ENCODE results near the gene ZSWIM9. TPM values are rescaled to one million over a fixed set of nuclear protein-coding genes. Genes with fewer than 3 reads are reported as not detected.
"Not testable (repeated sequence)": the region's sequence is repeated elsewhere in the genome, so short reads cannot be mapped to it uniquely, and the experiment has no call there.

Gene ZSWIM9
- total RNA-seq, 1 donor from 2014 or later = 2.0 TPM

DNA sequence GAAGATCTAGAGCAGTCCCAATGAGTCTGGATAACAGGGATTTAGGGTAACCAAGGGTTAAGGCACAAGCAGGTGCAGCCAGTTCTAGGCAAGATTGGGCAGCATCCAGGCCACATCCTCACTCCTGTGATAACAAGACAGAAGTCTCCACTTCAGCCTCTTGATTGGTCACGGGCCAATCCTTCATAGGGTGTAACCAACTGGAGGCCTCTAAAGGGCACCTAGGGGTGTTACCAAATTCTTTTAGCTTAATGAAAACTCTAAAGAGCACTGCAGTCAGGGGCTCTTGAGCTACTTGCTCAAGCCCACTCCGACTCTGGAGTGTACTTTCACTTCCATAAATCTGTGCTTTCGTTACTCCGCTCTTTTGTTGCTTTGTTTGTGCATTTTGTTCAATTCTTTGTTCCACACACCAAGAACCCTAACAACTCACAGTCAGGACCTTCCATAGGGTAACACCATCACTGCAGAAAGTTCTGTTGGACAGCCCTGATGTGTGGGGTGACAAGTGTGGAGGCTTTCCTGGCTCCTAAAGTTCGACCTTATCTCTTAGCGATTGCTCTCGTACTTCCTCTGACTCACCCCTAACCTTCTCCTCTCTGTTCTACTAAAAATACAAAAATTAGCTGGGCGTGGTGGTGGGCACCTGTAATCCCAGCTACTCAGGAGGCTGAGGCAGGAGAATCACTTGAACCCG, 36.1 kb downstream of the ZSWIM9 start:
- DNase-seq (ENCODE audit: low spot score in 2 of 2) = no peak

DNA sequence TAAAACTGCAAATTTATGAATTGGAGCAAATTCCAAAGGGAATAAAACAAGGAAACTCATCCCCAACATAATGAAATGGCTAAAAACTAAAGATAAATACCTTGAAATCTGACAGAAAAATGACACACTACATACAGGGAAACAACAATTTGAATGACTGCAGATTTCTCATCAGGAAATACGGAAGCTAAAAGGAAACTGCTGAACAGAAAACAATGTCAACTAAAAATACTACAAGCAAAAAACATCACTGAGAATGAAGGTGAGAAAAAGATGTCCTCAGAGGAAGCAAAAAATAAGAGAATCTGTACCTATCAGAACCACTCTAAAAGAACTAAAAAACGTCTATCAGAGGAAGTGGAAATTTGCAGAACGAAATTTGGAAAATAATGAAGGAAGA, 39.5 kb downstream of the ZSWIM9 start:
- DNase-seq (ENCODE audit: low spot score in 2 of 2) = no peak
- FAIRE-seq = no peak

More for the DNA sequence above, 36.1 kb downstream of the ZSWIM9 start:
- FAIRE-seq = no peak

DNA sequence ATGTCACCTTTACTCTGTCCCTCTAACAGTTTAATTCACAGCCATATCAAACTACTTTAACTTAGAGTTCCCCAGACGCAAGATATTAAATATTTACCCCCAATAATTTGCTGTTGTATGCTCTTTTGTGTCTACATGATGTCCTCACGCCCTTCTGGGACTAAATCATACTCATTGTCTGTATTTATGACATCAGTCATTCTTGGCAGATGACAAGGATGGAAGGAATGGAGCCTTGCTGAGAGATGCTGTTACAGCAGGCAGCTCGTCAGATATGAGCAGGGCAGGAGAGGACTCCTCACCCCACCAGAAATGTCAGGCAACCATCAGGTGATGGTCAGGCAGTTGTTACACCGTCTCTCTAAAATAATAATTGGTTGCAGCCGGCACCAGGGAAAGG, 43.5 kb downstream of the ZSWIM9 start:
- FAIRE-seq (no peak), DNase-seq (ENCODE audit: low spot score in 2 of 2) (no peak)

DNA sequence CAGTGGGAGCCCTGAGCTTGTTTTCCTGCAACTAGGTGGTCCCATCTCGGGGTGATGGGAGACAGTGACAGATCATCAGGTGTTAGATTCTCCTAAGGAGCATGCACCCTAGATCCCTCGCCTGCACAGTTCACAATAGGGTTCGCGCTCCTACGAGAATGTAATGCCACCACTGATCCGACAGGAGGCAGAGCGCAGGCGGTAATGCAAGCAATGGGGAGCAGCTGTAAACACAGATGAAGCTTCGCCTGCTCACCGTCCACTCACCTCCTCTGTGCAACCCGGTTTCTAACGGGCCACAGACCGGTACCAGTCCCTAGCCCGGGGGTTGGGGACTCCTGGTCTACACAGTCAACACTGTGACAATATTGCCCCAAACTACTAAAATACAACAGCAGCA, 46.5 kb downstream of the ZSWIM9 start:
- DNase-seq (ENCODE audit: low spot score in 2 of 2) (no peak), FAIRE-seq (no peak)

DNA sequence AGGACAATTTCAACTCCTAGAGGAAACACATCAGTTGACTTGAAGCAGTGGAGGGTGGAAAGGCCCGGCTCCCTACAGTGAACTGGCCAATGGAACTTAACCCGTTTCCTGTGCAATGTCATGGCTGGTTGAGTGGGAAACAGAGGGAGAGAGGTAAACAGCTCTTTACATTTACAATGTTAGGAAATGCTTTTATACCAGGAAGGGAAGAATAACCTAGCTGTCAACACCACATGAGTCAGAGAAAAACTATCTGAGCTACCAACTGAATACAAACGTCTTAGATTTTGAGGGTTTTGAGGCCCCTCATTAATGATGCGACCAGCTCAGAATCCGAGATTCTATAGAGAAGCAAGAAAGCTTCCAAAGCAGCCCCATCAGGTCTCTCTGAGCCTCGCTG, 48.5 kb downstream of the ZSWIM9 start:
- FAIRE-seq = no peak
- no peak for DNase-seq (ENCODE audit: low spot score in 2 of 2)

DNA sequence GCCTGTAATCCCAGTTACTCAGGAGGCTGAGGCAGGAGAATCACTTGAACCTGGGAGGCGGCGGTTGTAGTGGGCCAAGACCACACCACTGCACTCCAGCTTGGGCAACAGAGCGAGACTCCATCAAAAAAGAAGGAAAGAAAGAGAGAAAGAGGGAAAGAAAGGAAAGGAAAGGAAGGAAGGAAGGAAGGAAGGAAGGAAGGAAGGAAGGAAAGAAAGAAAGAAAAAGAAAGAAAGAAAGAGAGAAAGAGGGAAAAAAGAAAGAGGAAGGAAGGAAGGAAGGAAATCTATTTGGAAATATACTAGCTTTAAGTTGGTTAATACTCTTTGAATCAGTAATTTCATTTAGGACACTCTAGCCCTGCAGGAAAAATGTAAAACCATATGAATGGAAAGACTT, 50.3 kb downstream of the ZSWIM9 start:
- FAIRE-seq; DNase-seq (ENCODE audit: low spot score in 2 of 2): not testable (repeated sequence)

DNA sequence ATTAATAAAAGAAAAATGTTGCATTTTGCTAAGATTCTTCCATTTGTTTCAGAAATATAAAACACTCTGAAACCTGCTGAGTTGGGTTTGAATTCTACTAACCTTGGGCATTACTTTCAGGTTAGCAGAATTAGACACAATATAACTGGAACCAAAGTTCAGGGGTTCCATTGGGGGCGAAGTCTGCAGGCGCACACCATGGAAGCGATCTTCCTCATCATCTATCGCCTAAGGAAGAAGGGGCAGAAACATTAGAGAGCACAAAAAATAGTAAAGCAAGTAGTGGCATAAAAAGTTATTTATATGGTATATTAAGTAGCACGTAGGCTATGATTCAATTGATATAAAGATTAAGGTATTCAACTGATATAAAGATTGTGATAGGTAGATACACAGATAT, 51.1 kb downstream of the ZSWIM9 start:
- no peak for FAIRE-seq
- DNase-seq (ENCODE audit: low spot score in 2 of 2) = no peak

DNA sequence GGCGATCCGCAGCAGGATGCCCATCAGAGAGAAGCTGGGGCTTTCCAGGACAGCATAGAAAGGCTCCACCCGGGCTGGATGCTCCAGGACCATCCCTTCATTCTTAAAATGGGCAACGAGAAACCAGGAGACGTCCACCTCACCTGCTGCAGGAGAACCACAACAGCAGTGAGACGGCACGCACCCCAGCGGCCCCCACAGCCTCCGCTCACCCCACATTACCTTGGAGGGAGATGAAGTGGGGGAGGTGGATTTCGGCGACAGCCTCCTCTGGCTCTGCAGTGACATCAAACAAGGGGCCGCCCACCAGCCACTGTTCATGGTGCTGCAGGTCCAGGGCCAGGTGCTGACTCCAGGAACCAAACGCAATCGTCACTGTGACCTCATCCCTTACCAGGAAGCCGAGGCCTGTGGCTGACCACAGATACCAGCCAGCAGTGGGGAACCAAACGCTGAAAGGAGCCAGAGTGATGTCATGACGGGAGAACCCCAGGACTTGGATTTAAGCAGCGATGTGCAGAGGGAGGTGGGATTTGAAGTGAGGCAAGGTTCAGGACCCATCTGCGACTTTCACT, 60.2 kb downstream of the ZSWIM9 start:
- no peak for DNase-seq (ENCODE audit: low spot score in 2 of 2)
- FAIRE-seq = no peak

DNA sequence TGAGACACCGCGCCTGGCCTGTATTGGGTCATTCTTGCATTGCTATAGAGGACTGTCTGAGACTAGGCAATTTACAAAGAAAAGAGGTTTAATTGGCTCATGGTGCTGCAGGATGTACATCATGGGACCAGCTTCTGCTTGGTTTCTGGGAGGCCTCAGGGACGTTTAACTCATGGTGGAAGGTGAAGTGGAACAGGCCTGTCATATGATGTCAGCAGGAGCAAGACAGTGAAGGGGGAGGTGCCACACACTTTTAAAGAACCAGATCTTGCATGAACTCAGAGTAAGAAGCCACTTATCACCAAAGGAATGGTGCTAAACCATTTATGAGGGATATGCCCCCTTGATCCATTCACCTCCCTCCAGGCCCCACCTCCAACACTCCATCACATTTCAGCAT, 66.6 kb downstream of the ZSWIM9 start:
- no peak for DNase-seq (ENCODE audit: low spot score in 2 of 2)
- no peak for FAIRE-seq

DNA sequence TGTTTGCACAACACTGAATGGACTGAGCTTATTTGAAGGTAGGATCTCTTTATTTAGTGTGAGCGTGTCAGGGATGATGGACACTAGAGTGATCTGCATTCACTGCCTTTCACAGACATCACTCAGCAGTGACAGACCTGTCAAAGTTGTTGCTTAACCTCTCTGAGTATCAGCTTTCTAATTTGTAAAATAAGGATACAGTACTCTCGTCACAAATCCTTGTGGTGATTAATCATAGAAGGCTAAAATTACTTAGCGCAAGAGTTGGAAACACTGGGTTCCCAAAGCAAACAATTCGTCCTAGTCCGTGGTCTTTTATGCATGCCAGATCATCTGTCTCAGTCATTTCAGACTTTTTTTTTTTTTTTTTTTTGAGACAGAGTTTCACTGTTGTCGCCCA, 68.6 kb downstream of the ZSWIM9 start:
- DNase-seq (ENCODE audit: low spot score in 2 of 2) = no peak
- FAIRE-seq = no peak

DNA sequence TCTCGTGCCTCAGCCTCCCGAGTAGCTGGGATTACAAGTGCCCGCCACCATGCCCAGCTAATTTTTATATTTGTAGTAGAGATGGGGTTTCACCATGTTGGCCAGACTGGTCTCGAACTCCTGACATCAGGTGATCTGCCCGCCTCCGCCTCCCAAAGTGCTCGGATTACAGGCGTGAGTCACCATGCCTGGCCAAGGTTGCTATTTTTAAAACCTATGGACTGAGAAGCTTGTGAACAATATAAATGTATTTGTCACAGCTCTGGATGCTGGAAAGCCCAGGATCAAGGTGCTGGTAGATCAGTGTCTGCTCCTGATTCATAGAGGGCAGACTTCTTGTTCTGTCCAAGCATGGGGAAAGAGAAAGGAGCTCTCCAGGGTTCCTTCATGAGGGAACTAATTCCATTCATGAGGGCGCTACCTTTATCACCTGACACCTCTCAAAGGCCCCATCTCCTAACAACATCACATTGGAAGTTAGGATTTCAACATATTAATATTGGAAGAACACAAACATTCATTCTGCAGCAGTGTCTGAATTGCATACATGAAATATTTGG, 69.2 kb downstream of the ZSWIM9 start:
- no peak for DNase-seq (ENCODE audit: low spot score in 2 of 2)
- FAIRE-seq = no peak

DNA sequence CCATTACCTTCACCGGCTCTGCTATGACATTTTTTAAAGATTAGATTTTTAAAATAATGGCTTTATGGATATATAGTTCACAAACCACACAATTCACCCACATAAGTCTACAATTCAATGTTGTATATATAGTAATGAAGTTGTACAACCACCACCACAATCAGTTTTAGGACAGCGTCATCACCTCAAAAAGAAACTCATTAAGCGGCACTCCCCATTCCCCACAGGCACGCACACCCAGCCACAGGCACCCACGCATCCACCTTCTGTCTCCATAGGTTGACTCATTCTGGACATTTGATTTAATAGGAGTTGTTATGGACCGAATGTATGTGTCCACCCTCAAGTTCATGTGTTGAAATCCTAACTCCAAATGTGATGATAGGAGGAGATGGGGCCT, 71.3 kb downstream of the ZSWIM9 start:
- DNase-seq (ENCODE audit: low spot score in 2 of 2); FAIRE-seq: not testable (repeated sequence)

DNA sequence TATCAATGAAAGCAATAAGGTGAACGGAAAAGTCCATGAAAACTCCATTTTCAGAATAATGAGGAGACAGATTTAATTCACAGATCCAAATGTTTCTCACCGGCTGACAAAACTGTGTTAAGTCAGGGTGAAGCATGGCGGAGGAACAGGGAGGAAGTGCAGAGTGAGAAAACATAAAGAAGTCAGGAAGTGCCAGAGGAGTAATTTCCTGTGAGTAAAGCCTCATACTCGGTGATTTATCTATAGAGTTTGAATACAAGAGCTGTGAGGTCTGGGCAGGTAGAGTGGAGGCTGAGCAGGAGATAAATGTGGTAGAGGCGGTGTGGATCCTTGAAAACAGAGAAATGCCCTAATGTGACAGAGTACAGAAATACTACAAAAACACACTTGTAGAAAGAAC, 73.8 kb downstream of the ZSWIM9 start:
- DNase-seq (ENCODE audit: low spot score in 2 of 2) (no peak), FAIRE-seq (no peak)

DNA sequence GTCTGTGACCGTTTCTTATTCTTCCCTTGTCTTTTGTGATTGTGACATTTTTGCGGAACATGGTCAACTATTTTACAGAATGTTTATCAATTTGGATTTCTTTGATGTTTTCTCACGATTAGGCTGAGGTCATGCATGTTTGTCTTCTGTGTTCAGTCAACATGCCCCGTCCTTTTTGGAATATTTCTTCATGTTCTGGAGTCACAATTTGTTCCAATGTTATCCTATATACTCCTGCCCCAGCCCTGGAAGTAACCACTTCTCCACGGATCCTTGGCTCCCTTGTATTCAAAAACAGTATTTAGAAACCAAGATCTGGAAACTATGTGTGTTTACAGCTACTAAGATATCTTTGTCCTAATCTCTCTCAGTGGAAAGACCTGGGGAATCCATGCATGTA, 75.6 kb downstream of the ZSWIM9 start:
- FAIRE-seq (no peak), DNase-seq (ENCODE audit: low spot score in 2 of 2) (no peak)

DNA sequence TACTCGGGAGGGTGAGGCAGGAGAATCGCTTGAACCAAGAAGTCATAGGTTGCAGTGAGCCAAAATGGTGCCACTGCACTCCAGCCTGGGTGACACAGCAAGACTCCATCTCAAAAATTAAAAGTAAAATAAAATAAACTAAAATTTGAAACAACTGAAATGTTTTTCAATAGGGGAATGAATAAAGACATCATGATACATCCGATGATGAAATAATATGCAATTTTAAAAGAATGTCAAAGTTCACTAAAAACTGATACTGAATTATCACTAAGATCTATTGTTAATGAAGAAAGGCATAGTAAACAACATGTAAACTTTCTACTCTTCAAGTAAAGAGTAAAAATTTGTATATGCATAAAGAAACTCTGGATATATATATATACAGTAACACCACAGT, 76.7 kb downstream of the ZSWIM9 start:
- DNase-seq (ENCODE audit: low spot score in 2 of 2) = no peak
- FAIRE-seq = no peak

Other genes starting within 250 kb of the ZSWIM9 start
- not detected for gene BSPH1, start 178.5 kb upstream of the ZSWIM9 start, total RNA-seq
- gene ELSPBP1, start 176.0 kb upstream of the ZSWIM9 start, total RNA-seq = not detected
- gene CABP5, start 126.6 kb upstream of the ZSWIM9 start, total RNA-seq = not detected
- gene PLA2G4C, start 59.9 kb upstream of the ZSWIM9 start, total RNA-seq = 11.4 TPM
- gene LIG1, start 336 bp upstream of the ZSWIM9 start, total RNA-seq = 17.9 TPM
- gene CARD8, start 85.2 kb downstream of the ZSWIM9 start, total RNA-seq = 12.6 TPM
- gene ZNF114, start 99.4 kb downstream of the ZSWIM9 start, total RNA-seq = 6.9 TPM
- gene EMP3, start 154.9 kb downstream of the ZSWIM9 start, total RNA-seq = 3.7 TPM
- gene TMEM143, start 193.3 kb downstream of the ZSWIM9 start, total RNA-seq = 3.7 TPM
- gene SYNGR4, start 193.7 kb downstream of the ZSWIM9 start, total RNA-seq = not detected
- 21.6 TPM for gene KDELR1, start 220.9 kb downstream of the ZSWIM9 start, total RNA-seq
- gene GRIN2D, start 223.0 kb downstream of the ZSWIM9 start, total RNA-seq = 2.9 TPM

Data from frontal cortex (tissue), 4 donors.